Right renal cortex interstitium (tissue), 3 donors: ENCODE measurements around the gene LYPD4. TPM values are rescaled to one million over a fixed set of nuclear protein-coding genes. Genes with fewer than 3 reads are reported as not detected.
"Not testable (repeated sequence)": the region's sequence is repeated elsewhere in the genome, so short reads cannot be mapped to it uniquely, and the experiment has no call there.

Experiments used
- DNase-seq, 3 donors: peaks; one replicate each; pipeline ENCODE4 v3.0.0-alpha.2; 2013; ENCODE audit warnings: low read depth in 3 of 3, low spot score in 2 of 3
- polyA plus RNA-seq, 3 donors: library from polyadenylated mRNA; unstranded; fragments of 120-200 nt; gene quantifications; one replicate each; pipeline ENCODE4 v1.2.1, GENCODE V29; 2013; ENCODE audit not compliant: insufficient read length in 3 of 3

The LYPD4 gene
- polyA plus RNA-seq, 3 donors = not detected

DNA sequence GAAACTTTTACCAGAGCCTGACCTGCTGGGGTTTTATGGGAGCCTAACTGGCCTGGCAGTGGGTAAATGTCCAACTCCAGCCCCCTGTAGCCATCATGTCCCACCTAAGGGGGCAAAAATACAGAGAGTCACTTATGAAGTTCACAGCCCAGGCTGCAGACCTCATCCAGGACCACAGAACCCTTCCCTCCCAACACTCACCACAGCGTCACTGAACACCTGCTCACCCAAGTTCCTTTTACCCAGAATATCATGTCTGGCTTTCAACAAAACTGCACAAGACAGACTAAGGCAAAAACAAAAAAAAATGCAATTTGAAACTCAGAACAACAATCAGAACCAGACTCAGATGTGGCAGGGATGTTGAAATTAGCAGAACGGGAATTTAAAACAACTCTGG lies 41.7 kb downstream of the LYPD4 start:
- DNase-seq = no peak

GRCh38 chr19:41801792-41802211 lies 42.7 kb downstream of the LYPD4 start:
- no peak for DNase-seq

GRCh38 chr19:41801031-41801430 lies 43.5 kb downstream of the LYPD4 start:
- no peak for DNase-seq

DNA sequence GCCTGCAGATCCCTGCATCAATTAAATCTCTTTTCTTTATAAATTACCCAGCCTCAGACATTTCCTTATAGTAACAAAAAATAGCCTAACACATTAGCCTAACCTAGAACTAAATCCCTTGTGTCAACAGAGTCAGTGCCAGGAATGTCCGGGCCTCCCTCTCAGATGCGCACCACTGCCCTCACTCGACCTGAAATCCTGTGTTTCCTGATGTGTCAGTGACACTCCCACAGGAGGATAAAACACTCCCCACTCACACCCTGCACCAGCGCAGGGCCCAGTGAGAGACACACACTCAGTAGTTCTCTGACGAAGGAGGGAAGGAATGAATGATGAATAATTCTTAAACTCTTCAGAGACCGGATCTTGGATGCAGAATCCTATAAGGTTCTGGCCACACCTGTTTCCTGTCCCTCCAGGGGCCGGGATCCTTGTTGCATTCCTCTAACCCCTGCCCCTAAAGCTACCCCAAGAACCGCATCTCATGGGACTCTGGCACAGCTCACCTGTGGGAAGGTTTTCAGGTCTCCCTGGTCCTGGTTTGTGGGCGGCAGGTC lies 45.0 kb downstream of the LYPD4 start:
- no peak for DNase-seq

DNA sequence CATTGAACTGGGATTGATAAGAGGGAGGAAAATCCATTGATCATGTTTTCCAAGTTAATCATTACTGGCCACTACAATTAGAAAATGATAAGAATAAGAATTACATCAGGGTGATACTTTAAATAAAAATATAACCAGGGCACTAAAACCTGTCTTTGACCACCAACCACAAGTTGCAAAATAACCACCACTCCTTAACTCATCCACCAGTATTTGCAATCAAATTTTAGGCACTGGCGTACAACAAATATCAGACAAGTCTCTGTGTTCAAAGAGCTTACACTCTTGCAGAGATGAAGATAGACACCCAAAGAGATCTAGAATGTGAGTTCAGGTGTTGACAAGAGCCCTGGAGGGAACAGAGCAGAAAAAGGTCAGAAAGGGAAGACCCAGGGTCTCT lies 47.6 kb downstream of the LYPD4 start:
- no peak for DNase-seq

GRCh38 chr19:41796362-41796761 lies 48.1 kb downstream of the LYPD4 start, which contains the start of gene CEACAM3:
Gene CEACAM3, plus strand, starts transcription at chr19:41796587. Its CDS starts 91 bp downstream, at chr19:41796678.
- DNase-seq = no peak

GRCh38 chr19:41795031-41795461 lies 49.4 kb downstream of the LYPD4 start:
- no peak for DNase-seq

GRCh38 chr19:41793414-41793727 lies 51.1 kb downstream of the LYPD4 start:
- DNase-seq = no peak

GRCh38 chr19:41792513-41793413 lies 51.7 kb downstream of the LYPD4 start:
- peak in 1 of 3 donors; percentile 15 for DNase-seq

DNA sequence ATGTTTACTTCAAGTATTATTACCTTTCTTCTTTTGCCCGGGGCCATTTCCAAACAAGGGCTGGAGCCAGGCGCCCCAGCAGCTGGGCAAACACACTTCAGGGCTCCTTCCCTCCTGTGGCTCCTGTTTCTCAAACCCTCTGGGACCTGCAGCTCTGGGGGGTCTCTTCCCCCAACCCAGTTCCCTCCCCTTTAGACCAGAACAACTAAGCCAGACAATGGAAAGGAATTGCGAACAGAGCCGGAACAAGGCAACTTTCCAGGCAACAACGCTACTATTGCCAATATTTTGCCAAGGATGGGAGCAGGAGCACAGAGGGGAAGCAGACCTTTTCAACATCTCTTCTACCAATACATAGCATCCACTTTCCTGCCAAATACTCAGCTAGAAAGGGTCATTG lies 55.4 kb downstream of the LYPD4 start:
- DNase-seq = not testable (repeated sequence)

DNA sequence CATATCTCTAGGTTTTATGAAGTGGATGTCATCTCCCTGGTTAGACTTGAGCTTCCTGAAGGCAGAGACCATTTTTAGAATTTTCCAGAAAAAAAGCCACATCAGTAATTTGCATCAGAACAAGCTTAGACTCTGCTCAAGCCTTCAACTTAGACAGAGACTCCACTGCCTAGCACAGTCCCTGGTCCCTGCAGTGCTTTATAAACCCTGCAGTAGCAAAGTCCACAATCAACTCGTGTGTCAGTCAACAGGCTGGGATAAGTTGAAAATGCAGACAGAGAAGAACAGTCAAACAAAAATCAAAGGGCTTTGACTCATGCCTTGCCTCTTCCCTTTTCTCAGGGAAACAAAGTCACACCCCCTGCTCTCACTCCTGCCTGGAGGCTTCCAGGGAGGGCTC lies 56.0 kb downstream of the LYPD4 start:
- not testable (repeated sequence) for DNase-seq

Other genes starting within 250 kb of the LYPD4 start
- gene CEACAM4, start 217.6 kb downstream of the LYPD4 start, polyA plus RNA-seq = under 1 TPM in 1 of 3 donors, not detected in 2; 0.16 TPM
- gene CEACAM7, start 156.4 kb downstream of the LYPD4 start, polyA plus RNA-seq = not detected
- gene CEACAM5, start 136.1 kb downstream of the LYPD4 start, polyA plus RNA-seq = under 1 TPM in 2 of 3 donors, not detected in 1; 0.08 to 0.65 TPM
- gene CEACAM6, start 89.2 kb downstream of the LYPD4 start, polyA plus RNA-seq = under 1 TPM; 0.08 to 0.24 (median 0.10) TPM
- not detected for gene CEACAM3, start 48.1 kb downstream of the LYPD4 start, polyA plus RNA-seq
- not detected for gene DMRTC2, start 359 bp upstream of the LYPD4 start, polyA plus RNA-seq
- gene RPS19, start 15.6 kb upstream of the LYPD4 start, polyA plus RNA-seq = 1,000 to 10,000 TPM; 1,197 to 1,314 (median 1,210) TPM
- under 1 TPM; 0.61 to 0.87 (median 0.71) TPM for gene CD79A, start 32.6 kb upstream of the LYPD4 start, polyA plus RNA-seq
- gene ARHGEF1, start 38.5 kb upstream of the LYPD4 start, polyA plus RNA-seq = 10 to 100 TPM; 29.8 to 32.8 (median 30.4) TPM
- under 1 TPM; 0.06 to 0.07 (median 0.06) TPM for gene ERFL, start 83.8 kb upstream of the LYPD4 start, polyA plus RNA-seq
- 10 to 100 TPM; 42.3 to 79.3 (median 66.9) TPM for gene RABAC1, start 114.6 kb upstream of the LYPD4 start, polyA plus RNA-seq
- under 1 TPM in 1 of 3 donors, not detected in 2; 0.62 TPM for gene ATP1A3, start 149.5 kb upstream of the LYPD4 start, polyA plus RNA-seq
- 10 to 100 TPM; 19.1 to 20.0 (median 19.4) TPM for gene GRIK5, start 225.5 kb upstream of the LYPD4 start, polyA plus RNA-seq
- 10 to 100 TPM; 12.1 to 15.1 (median 14.0) TPM for gene ZNF574, start 231.5 kb upstream of the LYPD4 start, polyA plus RNA-seq